HEK293T (cell line): Measurements from ENCODE around the gene ABR.
A peak's percentile ranks its signal among the peaks of the same experiment; 100 is the strongest.

Experiments
- CTCF ChIA-PET: fragments of 350-600 bp; formaldehyde crosslinking; extraction: SDS; loops from one replicate; lab custom pipeline; 2021; ENCODE audit warnings: antibody characterized with exemption, inconsistent platforms; lab: Yijun Ruan, JAX
- POLR2A ChIA-PET: fragments of 350-600 bp; formaldehyde crosslinking; extraction: SDS; loops from one replicate; lab custom pipeline; 2020; ENCODE audit warnings: antibody characterized with exemption, inconsistent platforms; lab: Yijun Ruan, JAX
- DNase-seq: peaks from one replicate; pipeline ENCODE4 v3.0.0; 2012; ENCODE audit warnings: mixed read lengths; ENCODE audit errors: extremely low spot score
- ARNT ChIP-seq: fragments of 450-650 bp; IDR thresholded peaks from 2 replicates; pipeline ENCODE4 v1.6.1; 2017; ENCODE audit warnings: mild to moderate bottlenecking
- BHLHE40 ChIP-seq: fragments of 450-650 bp; IDR thresholded peaks from 2 replicates; pipeline ENCODE4 v1.6.1; 2016; ENCODE audit warnings: mild to moderate bottlenecking, moderate library complexity, borderline replicate concordance
- CTBP1 ChIP-seq: fragments of 450-650 bp; IDR thresholded peaks from 2 replicates; pipeline ENCODE4 v1.6.1; 2016; ENCODE audit warnings: borderline replicate concordance
- ELF4 ChIP-seq: fragments of 450-650 bp; IDR thresholded peaks from 2 replicates; pipeline ENCODE4 v1.6.1; 2017; ENCODE audit warnings: antibody characterized with exemption
- FOXA1 ChIP-seq: fragments of 450-650 bp; IDR thresholded peaks from 2 replicates; pipeline ENCODE4 v1.6.1; 2016; ENCODE audit warnings: mild to moderate bottlenecking
- FOXK2 ChIP-seq: fragments of 450-650 bp; IDR thresholded peaks from 2 replicates; pipeline ENCODE4 v1.6.1; 2016; ENCODE audit warnings: mild to moderate bottlenecking
- FOXM1 ChIP-seq: fragments of 450-650 bp; IDR thresholded peaks from 2 replicates; pipeline ENCODE4 v1.6.1; 2017; ENCODE audit warnings: mild to moderate bottlenecking, borderline replicate concordance
- HDGF ChIP-seq: fragments of 450-650 bp; IDR thresholded peaks from 2 replicates; pipeline ENCODE4 v1.6.1; 2017; ENCODE audit warnings: antibody characterized with exemption, borderline replicate concordance
- L3MBTL2 ChIP-seq: fragments of 450-650 bp; conservative IDR thresholded peaks from 2 replicates; pipeline ENCODE4 v1.6.1; 2016; ENCODE audit warnings: mild to moderate bottlenecking
- LEF1 ChIP-seq: fragments of 450-650 bp; IDR thresholded peaks from 2 replicates; pipeline ENCODE4 v1.6.1; 2017; ENCODE audit warnings: mild to moderate bottlenecking, borderline replicate concordance
- NFRKB ChIP-seq: fragments of 450-650 bp; IDR thresholded peaks from 2 replicates; pipeline ENCODE4 v1.6.1; 2016; ENCODE audit warnings: mild to moderate bottlenecking, moderate library complexity
- SP1 ChIP-seq: fragments of 450-650 bp; IDR thresholded peaks from 2 replicates; pipeline ENCODE4 v1.6.1; 2017
- SUZ12 ChIP-seq: fragments of 450-650 bp; IDR thresholded peaks from 2 replicates; pipeline ENCODE4 v1.6.1; 2016; ENCODE audit warnings: mild to moderate bottlenecking
- TARDBP ChIP-seq: fragments of 450-650 bp; IDR thresholded peaks from 2 replicates; pipeline ENCODE4 v1.6.1; 2016
- ZNF384 ChIP-seq: fragments of 450-650 bp; IDR thresholded peaks from 2 replicates; pipeline ENCODE4 v1.6.1; 2016
- TF ChIP-seq, protein P1 (sequence below): fragments of 450-650 bp; IDR thresholded peaks from 2 replicates; pipeline ENCODE4 v1.6.1; 2016

ABR gene

DNA sequence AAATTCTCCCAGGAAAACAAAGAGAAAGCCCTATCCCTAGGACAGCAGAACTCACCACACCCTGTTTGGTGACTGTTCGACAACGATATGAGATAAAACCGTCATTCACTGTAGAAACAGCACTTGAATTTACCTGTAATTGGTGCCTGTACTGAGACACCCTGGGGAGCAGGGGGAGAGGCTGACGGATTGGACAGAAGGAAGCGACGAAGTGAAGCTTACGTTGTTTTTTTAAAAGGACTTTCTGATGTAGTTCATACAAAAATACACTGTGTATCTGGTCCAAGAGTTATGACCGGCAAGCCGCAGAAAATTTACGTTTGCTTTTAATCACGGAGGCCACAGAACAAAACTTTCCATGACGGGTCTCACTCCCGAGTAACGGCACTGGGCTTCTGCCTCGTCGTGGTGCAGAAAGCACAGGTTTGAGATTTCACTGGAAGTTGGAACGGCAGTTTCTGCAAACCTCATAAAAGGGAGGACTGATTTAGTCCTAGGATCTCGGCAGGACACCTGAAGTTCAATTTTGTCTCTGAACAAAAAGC lies 209.9 kb downstream of the ABR start:
- DNase-seq = peak; percentile 30
- POLR2A ChIA-PET = interaction anchor here (1.0 to 1.5 kb wide), 2 partner anchors 8 to 10 kb away, joined by 3 to 4 read pairs; partner anchors contain the start of gene NXN
- TF ChIP-seq FOXA1 = no peak
- TF ChIP-seq, protein P1, sequence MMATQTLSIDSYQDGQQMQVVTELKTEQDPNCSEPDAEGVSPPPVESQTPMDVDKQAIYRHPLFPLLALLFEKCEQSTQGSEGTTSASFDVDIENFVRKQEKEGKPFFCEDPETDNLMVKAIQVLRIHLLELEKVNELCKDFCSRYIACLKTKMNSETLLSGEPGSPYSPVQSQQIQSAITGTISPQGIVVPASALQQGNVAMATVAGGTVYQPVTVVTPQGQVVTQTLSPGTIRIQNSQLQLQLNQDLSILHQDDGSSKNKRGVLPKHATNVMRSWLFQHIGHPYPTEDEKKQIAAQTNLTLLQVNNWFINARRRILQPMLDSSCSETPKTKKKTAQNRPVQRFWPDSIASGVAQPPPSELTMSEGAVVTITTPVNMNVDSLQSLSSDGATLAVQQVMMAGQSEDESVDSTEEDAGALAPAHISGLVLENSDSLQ = peak; percentile 74
- CTCF ChIA-PET = interaction anchor here (0.7 kb wide), 1 partner anchor 568 kb away, joined by 3 read pairs; no protein-coding TSS in a partner anchor

DNA sequence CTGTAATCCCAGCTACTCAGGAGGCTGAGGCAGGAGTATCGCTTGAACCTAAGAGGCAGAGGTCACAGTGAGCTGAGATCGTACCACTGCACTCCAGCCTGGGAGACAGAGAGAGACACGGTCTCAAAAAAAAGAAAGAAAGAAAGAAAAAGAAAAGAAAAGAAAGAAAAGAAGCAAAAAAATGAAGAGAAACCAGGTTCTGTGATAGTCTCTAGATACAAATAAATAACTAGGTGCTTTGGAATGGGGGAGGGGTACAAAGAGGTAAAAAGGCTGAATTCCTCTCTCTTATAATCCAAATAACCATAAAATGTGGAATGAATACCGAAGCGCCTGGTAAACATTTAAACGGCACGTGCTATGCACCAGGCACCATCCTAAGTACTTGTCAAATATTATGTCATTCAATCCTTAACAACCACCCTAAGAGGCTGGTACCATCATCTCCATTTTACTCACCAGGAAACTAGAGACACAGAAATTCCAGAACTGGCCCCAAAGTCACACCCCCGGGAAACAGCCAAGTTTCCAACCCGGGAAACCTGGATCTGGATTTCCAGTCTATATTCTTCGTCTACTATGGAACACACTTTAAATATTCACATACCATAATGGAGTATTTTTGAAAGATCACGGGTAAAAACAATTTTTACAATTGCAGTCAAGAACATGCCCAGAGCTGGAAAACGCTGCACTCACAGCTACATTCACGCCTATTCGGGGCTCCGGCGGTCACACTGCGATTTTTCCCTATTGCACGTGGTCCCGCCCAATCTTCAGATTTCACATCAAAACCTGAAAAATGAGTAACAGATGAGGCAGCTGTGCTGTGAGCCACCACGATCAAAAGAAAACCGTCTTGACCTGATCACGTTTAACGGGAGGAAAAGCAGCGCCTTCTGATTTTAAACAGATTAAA lies 210.7 kb downstream of the ABR start:
- TF ChIP-seq NFRKB (no peak), FOXA1 (no peak), L3MBTL2 (peak; percentile 64), FOXM1 (no peak)
- DNase-seq = no peak
- ChIA-PET CTCF (no interaction called here), POLR2A (interaction anchor here (1.0 to 1.5 kb wide), 2 partner anchors 9 to 11 kb away, joined by 3 to 4 read pairs; partner anchors contain the start of gene NXN)

DNA sequence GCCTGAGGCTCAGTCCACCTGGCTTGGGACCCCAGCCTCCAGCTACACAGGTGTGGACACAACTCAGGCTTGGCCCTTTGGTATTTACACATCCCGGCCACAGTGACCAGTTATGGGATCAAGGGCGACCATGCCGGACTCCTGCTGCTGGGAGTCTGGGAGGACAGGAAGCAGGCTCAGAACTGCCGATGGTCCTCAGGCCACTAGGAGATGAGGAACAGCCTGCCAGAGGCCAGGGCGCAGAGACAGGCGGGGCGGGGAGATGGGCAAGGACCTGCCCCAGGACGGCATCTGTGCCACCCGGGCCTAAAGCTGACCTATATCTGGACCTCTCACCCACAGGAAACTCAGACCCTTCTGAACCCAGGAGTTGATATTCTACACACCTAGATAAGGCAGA lies 212.7 kb downstream of the ABR start:
- ChIA-PET CTCF (no interaction called here), POLR2A (interaction anchor here (1.2 kb wide), 1 partner anchor 13 kb away, joined by 4 read pairs; the partner anchor contains the start of gene NXN)
- no peak for TF ChIP-seq SUZ12
- no peak for TF ChIP-seq FOXK2
- TF ChIP-seq ARNT = no peak
- TF ChIP-seq, protein P1 = no peak
- no peak for TF ChIP-seq LEF1
- no peak for TF ChIP-seq BHLHE40
- TF ChIP-seq SP1 = no peak
- TF ChIP-seq TARDBP = no peak
- no peak for TF ChIP-seq NFRKB
- TF ChIP-seq FOXM1 = no peak
- no peak for TF ChIP-seq CTBP1
- no peak for DNase-seq

DNA sequence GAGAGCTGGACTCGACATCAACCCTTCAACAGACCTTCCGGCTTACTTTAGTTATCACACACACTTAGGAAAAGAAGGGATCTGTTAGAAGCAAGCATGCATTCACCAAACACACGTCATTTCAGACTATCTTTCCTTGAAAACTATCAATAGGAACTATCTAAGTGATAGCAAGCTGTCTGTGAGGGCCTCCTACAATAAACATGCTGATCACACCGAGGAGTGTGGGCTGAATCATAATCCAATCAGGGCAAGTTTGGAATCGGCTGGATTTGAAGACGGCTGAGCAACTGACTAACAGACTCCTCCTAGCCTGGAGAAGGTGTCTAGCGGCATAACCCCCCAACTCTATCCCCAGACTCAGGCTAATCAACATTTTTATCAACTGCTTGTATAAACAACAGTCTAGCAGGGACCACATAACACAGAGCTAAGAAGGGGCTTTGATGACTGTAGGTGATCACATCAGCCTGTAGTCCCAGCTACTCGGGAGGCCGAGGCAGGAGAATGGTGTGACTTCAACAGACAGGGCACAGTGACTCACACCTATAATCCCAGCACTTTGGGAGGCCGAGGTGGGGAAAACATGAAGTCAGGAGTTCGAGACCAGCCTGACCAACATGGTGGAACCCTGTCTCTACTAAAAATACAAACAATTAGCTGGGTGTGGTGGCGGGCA lies 214.3 kb downstream of the ABR start:
- no peak for DNase-seq
- POLR2A ChIA-PET = interaction anchor here (1.0 to 1.1 kb wide), 2 partner anchors 9 to 14 kb away, joined by 3 to 4 read pairs; no protein-coding TSS in a partner anchor
- TF ChIP-seq HDGF (no peak), ZNF384 (no peak), L3MBTL2 (no peak), ELF4 (no peak), BHLHE40 (no peak), SP1 (no peak), ARNT (no peak), FOXA1 (no peak), FOXK2 (no peak), CTBP1 (no peak)
- CTCF ChIA-PET = interaction anchor here (1.1 to 1.3 kb wide), 2 partner anchors 8 to 86 kb away, joined by 3 to 4 read pairs; no protein-coding TSS in a partner anchor

DNA sequence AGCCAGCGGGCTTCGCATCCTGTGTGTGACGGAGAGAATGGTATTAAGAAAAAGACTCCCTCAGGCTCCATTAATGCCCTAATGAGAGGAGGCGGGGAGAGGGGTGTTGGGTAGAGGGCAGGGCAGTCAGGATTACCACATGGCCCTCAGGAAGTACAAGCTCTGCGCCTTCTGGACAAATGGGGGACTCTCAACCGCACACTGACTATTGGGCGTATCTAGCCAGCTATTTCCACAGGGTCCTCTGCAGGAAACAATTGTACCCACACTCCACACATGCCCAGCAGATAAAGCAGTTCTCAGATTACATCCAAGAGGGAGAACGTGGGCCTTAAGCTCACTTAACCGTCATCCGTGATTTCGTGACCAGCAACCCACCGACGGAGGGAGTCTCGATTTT lies 214.9 kb downstream of the ABR start:
- ChIA-PET CTCF (interaction anchor here (1.1 to 1.3 kb wide), 2 partner anchors 8 to 85 kb away, joined by 3 to 4 read pairs; no protein-coding TSS in a partner anchor), POLR2A (interaction anchor here (1.0 kb wide), 1 partner anchor 8 kb away, joined by 4 read pairs; no protein-coding TSS in a partner anchor)
- TF ChIP-seq ELF4 = no peak
- no peak for TF ChIP-seq TARDBP
- no peak for TF ChIP-seq LEF1
- TF ChIP-seq NFRKB = no peak
- no peak for TF ChIP-seq ARNT
- no peak for DNase-seq

DNA sequence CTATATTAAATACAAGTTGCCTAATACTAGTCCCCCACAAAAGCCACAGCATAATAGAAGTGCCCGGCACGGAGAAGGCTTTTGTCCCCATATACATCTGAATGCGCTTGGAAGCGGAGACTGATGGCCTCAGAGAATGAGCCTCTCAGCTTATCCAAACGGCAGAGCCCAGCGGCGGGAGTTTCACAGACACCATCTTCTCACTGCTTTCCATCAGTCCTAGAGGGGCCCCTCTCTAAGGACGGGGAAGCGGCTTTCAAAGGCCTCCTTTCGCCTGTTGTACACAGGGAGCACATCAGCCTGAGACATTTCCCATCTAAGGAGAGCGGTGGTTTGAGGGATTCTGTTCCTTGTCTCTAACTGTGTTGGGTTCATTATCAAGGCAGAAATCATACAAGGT lies 217.1 kb downstream of the ABR start:
- CTCF ChIA-PET = no interaction called here
- TF ChIP-seq CTBP1 (no peak), HDGF (no peak), BHLHE40 (no peak), FOXM1 (no peak), L3MBTL2 (no peak)
- DNase-seq = no peak
- POLR2A ChIA-PET = no interaction called here

DNA sequence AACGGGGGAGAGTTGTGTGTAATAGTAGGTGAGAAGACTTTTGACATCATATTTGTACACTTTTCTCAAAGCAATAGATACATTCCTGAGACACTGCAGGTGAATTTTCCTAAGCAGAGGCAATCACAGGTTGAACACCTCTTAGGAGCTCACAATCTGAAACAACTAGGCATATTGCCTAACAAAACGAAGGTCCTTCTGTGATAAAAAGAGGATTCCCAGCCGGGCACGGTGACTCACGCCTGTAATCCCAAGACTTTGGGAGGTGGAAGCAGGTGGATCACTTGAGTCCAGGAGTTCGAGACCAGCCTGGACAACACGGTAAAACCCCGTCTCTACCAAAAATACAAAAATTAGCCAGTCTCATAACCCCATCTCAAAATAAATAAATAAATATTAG lies 217.6 kb downstream of the ABR start:
- POLR2A ChIA-PET = no interaction called here
- TF ChIP-seq HDGF (no peak), LEF1 (no peak), TARDBP (no peak), SUZ12 (no peak), L3MBTL2 (no peak), ARNT (no peak), SP1 (no peak)

More for the DNA sequence above, 217.6 kb downstream of the ABR start:
- DNase-seq = no peak
- CTCF ChIA-PET = no interaction called here
